ENCODE data around the gene AFG3L2.

DNA sequence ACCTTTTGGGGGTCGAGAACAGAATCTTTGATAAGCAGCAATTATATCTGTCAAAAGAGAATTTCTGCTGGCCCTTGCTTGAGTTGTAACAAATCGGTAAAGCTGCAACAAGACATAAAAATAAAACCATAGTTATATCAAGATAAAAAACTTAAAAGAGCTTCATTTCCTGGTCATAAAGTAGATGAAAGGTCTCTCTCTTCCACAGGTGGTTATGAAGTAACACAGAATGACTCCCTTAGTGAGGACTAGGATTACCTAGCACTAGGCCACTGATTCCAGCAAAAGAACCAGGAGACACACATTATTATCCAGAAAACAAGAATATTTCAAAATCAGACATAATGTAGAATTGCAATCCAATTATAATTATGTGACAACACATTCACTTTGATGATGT lies 5.4 kb downstream of the AFG3L2 start:
- no peak for TF ChIP-seq EZH2 (IDR thresholded peaks at IDR 0.05; ENCODE audit: borderline replicate concordance, low read length)
- TF ChIP-seq, protein P1, sequence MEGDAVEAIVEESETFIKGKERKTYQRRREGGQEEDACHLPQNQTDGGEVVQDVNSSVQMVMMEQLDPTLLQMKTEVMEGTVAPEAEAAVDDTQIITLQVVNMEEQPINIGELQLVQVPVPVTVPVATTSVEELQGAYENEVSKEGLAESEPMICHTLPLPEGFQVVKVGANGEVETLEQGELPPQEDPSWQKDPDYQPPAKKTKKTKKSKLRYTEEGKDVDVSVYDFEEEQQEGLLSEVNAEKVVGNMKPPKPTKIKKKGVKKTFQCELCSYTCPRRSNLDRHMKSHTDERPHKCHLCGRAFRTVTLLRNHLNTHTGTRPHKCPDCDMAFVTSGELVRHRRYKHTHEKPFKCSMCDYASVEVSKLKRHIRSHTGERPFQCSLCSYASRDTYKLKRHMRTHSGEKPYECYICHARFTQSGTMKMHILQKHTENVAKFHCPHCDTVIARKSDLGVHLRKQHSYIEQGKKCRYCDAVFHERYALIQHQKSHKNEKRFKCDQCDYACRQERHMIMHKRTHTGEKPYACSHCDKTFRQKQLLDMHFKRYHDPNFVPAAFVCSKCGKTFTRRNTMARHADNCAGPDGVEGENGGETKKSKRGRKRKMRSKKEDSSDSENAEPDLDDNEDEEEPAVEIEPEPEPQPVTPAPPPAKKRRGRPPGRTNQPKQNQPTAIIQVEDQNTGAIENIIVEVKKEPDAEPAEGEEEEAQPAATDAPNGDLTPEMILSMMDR (conservative IDR thresholded peaks at IDR 0.05 in 1 of 2, IDR thresholded peaks at IDR 0.05 in 1 of 2; ENCODE audit: extremely low read depth in 1 of 2, insufficient read depth in 1 of 2, low read depth in 1 of 2, low read length in 2 of 2): no peak

Data from mammary epithelial cell (primary cell).